Measurements from ENCODE around the gene TMEM190.

Gene TMEM190

DNA sequence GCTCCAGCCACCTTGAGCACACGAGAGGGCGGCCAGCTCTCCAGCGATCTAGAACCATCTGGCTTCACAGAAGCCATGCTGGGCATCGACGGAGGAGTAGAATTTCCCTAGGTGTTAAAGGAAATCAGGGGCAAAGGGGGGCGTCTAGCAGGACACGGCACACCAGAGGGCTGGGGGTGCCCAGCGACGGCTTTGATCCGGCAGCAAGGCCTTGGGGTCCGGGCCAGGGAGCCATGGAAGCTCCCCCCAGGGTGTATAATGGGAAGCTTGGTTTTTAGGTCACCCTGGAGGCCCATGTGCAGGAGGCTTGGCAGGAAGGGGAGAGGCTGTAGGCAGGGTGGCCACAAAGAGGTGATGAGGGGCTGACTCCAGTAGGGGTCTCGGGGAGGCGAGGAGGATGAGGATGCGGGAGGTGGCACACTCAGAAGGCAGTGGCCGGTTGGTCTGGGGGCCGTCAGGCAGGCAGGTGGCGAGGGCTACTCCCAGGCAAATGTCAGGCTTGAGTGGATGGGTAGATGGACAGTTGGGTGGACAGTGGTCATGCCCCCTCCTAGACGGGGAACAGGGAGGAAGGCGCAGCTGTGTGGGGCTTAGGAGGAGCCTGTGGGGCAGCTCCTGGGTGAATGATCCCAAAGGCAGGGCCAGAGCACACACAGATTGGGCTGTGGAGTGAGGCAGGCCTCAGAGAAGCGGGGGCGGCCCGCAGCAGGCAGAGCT lies 31.4 kb upstream of the TMEM190 start:
- Histone ChIP-seq H3K9me3 (no peaks in the 10 kb centered on the region), H3K27ac (no peak overlapping the region), H3K36me3 (peaks cover 16% of the 10 kb centered on the region), H3K4me1 (ENCODE audit: control insufficient read depth in 1 of 2, insufficient read depth in 1 of 2, low read depth in 1 of 2, low read length in 1 of 2) (peaks cover 7 to 11% of the 10 kb centered on the region in 2 experiments), H3K27me3 (peaks cover 15% of the 10 kb centered on the region), H3K4me3 (ENCODE audit: low read depth in 1 of 2, low read length in 1 of 2) (no peak overlapping the region)
- TF ChIP-seq, protein P1, sequence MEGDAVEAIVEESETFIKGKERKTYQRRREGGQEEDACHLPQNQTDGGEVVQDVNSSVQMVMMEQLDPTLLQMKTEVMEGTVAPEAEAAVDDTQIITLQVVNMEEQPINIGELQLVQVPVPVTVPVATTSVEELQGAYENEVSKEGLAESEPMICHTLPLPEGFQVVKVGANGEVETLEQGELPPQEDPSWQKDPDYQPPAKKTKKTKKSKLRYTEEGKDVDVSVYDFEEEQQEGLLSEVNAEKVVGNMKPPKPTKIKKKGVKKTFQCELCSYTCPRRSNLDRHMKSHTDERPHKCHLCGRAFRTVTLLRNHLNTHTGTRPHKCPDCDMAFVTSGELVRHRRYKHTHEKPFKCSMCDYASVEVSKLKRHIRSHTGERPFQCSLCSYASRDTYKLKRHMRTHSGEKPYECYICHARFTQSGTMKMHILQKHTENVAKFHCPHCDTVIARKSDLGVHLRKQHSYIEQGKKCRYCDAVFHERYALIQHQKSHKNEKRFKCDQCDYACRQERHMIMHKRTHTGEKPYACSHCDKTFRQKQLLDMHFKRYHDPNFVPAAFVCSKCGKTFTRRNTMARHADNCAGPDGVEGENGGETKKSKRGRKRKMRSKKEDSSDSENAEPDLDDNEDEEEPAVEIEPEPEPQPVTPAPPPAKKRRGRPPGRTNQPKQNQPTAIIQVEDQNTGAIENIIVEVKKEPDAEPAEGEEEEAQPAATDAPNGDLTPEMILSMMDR (IDR thresholded peaks at IDR 0.05), result no peak

DNA sequence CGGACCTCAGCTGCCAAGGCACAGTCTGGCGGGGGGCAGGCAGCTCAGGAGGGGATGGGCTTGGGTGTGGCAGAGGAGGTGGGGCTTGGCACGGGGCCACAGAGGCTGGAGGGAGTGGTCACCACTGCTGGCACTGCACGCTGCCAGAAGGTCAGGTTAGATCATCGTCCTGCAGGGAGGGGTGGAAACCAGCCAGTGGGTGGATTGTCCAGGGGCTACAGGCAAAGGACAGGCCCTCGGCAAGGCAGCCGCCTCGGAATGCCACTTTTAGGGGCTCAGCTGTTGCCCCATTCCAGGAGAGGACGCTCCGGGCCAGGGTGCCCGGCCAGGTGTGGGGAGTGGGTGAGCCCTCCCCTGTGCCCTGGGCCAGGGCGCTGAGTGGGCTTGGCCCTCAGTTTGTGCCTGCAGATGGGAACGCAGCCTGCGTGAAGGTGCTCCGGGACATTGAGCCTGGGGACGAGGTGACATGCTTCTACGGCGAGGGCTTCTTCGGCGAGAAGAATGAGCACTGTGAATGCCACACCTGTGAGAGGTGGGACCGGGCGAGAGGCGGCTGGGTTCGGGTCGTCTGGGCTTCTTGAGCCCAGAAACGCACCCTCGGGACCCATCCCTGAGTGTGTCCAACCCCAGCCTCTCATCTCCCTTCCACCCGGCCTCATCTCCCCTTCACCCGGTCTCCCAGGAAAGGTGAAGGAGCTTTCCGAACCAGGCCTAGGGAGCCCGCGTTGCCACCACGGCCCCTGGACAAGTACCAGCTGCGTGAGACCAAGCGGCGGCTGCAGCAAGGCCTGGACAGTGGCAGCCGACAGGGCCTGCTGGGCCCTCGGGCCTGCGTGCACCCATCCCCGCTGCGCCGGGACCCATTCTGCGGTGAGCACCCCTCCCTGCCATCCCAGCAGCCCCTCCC lies 30.6 kb upstream of the TMEM190 start:
- Histone ChIP-seq H3K4me3 (ENCODE audit: low read depth in 1 of 2, low read length in 1 of 2) (no peak overlapping the region), H3K9me3 (no peaks in the 10 kb centered on the region), H3K4me1 (ENCODE audit: control insufficient read depth in 1 of 2, insufficient read depth in 1 of 2, low read depth in 1 of 2, low read length in 1 of 2) (peaks cover 0 to 3% of the 10 kb centered on the region in 2 experiments), H3K36me3 (peaks cover 16% of the 10 kb centered on the region), H3K27me3 (peaks cover 12% of the 10 kb centered on the region), H3K27ac (no peak overlapping the region)
- TF ChIP-seq, protein P1 (IDR thresholded peaks at IDR 0.05), result no peak

DNA sequence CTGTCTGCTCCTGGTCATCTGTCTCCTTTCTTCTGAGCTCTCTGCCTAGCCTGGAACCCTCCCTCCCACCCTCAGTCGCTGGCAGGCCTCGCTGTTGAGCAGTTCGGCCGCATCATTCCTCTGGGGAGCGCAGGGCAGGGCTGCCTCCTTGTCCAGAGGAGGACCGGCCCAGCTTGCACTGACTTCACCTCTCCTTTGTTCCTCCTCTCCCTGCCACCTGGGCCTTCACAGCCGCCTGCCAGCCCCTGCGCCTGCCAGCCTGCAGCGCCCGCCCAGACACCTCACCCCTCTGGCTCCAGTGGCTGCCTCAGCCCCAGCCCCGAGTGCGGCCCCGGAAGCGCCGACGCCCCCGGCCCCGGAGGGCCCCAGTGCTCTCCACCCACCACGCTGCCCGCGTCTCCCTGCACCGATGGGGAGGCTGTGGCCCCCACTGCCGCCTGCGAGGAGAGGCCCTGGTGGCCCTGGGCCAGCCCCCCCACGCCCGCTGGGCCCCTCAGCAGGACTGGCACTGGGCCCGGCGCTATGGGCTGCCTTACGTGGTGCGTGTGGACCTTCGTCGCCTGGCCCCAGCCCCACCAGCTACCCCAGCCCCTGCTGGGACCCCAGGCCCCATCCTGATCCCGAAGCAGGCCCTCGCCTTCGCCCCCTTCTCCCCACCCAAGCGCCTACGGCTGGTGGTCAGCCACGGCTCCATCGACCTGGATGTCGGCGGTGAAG lies 29.7 kb upstream of the TMEM190 start:
- Histone ChIP-seq H3K4me3 (ENCODE audit: low read depth in 1 of 2, low read length in 1 of 2) (no peak overlapping the region), H3K4me1 (ENCODE audit: control insufficient read depth in 1 of 2, insufficient read depth in 1 of 2, low read depth in 1 of 2, low read length in 1 of 2) (no peaks in the 10 kb centered on the region), H3K36me3 (peaks cover 16% of the 10 kb centered on the region), H3K27me3 (peaks cover 13% of the 10 kb centered on the region), H3K27ac (no peak overlapping the region), H3K9me3 (no peaks in the 10 kb centered on the region)
- TF ChIP-seq, protein P1 (IDR thresholded peaks at IDR 0.05), result no peak

DNA sequence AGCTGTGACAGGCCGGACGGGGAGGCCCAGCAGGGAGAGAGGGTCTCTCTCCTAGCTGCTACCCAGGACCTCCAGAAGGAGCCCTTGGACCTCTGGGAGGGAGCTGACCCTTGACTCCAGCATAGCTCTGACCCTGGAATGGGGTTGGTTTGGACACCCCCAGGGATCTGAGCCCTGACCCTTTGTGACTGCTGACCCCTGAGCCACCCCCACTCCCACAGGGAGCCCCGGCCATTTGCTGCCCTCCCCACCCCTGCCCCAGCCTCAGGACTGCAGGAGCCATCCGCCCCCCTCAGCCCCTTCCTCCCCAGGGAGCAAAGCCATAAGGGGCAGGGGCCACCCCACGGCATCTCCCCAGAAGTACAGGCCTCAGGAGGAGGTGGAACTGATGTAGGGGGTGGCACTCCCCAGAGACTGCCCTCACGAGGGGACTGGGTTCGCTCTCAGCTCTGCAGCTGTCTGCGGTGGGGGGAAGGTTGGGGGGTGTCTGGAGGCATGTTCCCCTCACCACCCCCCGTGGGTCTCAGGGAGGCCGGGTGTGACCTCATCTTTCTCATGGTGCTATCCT lies 29.1 kb upstream of the TMEM190 start:
- Histone ChIP-seq H3K4me3 (ENCODE audit: low read depth in 1 of 2, low read length in 1 of 2) (no peak overlapping the region), H3K36me3 (peaks cover 12% of the 10 kb centered on the region), H3K4me1 (ENCODE audit: control insufficient read depth in 1 of 2, insufficient read depth in 1 of 2, low read depth in 1 of 2, low read length in 1 of 2) (no peaks in the 10 kb centered on the region), H3K9me3 (no peaks in the 10 kb centered on the region), H3K27ac (no peak overlapping the region), H3K27me3 (peaks cover 20% of the 10 kb centered on the region)
- TF ChIP-seq, protein P1 (IDR thresholded peaks at IDR 0.05), result no peak

DNA sequence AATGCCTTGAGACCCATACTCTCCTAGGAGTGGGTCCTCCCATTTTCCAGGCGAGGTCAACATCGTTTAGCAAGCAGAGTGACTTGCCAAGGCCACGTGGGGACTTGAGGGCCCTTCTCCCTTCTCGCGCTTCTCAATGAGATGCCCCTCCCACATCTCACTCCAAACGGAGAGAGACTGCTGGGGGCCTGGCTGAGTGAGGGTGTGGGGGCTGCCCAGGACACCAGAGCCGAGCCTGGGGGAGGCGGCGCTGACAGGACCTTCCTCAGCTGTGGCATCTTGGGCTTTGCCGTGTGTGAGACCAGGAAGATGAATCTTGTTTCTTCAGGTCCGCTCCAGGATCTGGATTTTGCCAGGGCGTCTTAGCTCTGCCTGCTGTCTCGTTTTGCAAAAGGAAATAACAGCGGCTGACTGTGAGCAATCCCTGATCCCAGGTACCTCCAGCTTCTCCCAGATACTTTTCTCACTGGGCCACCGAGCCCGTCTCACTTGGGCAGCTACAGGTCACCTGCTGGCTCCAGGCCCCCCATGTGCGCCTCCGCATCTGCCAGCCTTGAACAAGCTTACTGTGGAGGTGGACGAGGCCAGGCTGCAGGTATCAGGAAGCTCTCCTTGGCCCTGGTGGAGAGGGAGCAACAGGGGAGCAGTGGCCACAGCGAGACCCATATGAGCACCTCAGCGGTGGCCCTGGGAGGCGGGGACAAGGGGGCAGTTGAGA lies 28.1 kb upstream of the TMEM190 start:
- no peak overlapping the region for H3K4me3 ChIP-seq (ENCODE audit: low read depth in 1 of 2, low read length in 1 of 2)
- H3K9me3 ChIP-seq, result no peaks in the 10 kb centered on the region
- no peak overlapping the region for H3K27ac ChIP-seq
- H3K4me1 ChIP-seq (ENCODE audit: control insufficient read depth in 1 of 2, insufficient read depth in 1 of 2, low read depth in 1 of 2, low read length in 1 of 2), result peaks cover 3 to 4% of the 10 kb centered on the region in 2 experiments
- TF ChIP-seq, protein P1 (IDR thresholded peaks at IDR 0.05), result no peak
- peaks cover 12% of the 10 kb centered on the region for H3K36me3 ChIP-seq
- peaks cover 29% of the 10 kb centered on the region for H3K27me3 ChIP-seq
